Measurements from ENCODE around the gene KCNK7.

Gene KCNK7

DNA sequence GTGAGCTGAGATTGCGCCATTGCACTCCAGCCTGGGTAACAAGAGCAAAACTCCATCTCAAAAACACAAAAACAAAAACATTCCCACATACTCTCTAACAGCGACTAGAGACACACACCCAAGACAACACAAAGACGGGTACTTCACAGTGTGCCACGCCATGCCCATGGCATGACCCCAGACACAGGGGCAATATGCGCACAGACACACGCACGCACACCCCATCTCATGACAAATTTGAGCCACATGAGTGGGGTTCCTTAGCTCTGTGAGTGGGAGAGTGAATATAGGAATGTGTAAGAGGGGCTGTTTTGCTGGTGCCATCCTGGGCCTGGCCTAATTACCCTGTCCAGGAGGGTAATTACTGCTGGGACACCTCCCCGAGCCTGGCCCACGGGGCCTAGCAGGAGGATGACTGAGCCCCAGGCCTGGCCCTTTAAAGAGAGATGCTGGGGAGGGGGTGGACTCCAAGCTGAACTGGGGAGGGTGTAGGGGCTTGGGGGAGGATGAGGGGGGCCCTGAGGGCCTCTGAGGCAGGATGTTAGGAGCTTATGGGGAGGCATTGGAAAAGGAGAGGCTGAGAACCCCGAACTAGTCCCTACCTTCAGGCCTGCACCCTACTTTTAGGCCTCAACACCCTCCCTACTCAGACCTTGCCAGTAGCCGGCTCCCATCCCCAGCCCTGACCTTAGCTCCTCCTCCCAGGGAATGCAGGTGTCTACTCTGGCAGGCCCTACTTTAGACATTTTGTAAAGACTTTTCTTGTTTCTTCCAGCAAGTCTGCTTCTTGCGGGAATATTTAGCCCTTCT, 38.9 kb downstream of the KCNK7 start:
- DNase-seq (ENCODE audit: low spot score): no peak

DNA sequence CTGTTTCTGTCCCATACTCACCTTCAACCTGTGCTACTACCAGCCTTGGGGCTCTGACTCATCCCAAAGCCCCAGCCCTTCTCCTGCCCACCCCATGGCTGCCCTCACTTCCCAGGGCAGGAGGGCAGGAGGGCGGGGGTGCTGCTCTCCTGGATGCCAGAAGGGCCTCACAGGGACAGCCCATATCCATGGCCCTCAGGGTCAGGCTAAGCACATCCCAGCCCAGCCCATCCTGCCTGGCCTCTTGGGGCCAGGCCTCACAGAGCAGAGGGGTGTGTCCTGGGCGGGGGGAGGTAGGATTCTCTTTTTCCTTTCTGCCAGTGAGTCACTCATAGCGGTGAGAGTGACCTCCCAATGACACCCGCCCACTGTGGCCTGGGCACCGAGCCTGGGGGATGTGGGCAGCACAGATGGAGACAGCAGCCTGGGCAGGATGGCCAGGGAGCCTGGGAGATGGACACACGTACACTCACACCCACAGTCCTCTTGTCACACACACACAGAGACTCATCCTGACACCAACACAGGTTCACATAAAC, 39.8 kb downstream of the KCNK7 start:
- DNase-seq (ENCODE audit: low spot score): no peak

DNA sequence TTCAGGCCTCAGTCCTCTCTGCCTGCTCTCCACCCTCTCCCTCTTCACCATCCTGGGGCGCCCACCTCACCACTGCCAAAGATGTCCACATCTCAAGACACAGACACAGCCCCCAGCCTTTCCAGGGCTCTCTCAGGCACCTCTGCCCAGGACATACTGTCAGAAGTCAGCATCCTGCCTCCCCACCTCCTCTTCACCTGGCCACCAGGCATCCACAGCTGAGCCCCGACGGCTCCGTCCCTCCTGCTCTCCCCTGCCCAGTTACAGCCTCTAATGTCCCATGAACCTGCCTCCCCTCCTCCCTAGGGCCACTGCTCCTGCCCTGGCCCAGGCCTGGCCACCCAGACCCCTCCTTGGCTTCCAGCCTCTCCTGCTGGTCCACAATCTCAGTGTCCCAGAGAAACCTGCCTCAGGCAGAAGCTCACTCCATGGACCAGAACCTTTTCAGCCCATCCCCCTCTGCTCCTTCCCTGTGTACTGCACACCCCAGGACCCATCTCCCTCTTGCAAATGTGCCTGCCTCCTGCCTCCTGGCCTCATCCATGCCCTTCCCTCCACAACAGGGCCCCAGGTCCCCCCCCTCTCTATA, 40.7 kb downstream of the KCNK7 start:
- no peak for DNase-seq (ENCODE audit: low spot score)

DNA sequence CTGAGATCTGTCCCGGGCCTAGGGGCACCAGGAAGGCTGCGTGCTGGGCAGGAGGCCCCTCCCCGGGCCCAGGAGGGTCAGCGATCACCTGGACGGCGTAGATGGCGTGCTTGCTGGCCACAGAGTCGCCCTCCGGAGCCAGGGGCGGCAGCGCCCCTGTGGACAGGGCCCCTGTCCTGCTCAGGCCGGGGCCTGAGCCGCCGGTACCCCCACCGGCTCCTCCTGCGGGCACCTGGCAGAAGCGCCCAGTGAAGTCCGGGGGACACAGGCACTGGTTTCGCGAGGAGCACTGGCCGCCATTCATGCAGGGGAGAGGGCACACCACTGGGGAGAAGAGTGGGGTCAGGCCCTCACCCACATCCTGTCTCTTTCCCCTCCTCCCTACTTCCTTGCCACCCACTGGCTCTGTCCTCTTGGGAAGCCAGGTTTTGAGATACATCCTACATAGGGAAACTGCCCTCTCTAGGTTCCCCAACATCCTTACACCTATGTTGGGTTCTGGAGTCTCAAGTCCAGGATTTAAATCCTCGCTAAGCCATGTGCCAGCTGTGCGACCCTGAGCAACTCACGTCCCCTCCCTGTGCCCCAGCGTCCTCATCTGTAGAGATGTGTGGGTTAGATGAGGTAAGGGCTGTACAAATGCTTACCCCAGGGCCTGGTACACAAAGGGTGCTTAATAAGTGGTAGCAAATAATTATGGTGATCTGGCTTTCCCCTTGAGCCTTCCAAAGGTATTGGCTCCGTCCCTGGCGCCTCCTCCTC, 41.4 kb downstream of the KCNK7 start:
- no peak for DNase-seq (ENCODE audit: low spot score)

DNA sequence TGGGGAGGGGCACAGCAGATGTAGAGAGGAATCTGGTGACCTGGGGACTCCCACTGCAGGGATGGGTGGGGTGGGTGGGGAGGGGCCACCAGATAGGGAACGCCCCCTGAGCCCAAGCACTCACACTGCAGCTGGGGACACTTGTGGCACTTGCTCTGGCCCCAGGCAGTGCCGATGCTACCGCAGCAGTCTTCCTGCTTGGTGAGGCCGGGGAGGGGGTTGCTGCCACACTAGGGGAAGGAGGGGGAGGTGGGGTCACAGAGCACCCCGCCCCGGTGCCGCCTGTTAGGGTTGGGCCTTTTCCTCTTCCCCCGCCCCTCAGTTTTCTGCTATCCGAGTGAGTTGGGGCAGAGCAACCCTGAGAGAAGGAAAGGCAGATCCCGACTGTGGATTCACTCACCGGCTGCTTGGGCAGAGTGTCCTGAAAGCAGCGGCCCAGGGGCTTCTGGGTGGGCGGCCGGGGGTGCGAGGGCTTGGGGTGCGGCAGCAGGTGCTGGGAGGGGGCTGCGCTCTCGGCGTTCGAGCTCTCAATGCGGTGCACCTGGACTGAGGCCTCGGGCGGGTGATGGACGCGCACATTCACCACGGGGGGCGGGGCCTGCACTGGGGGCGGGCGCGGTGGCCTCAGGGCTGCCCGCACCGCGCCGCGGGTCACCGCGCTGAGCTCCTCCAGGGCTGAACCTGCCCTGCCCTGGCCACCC, 42.1 kb downstream of the KCNK7 start:
- DNase-seq (ENCODE audit: low spot score): no peak

DNA sequence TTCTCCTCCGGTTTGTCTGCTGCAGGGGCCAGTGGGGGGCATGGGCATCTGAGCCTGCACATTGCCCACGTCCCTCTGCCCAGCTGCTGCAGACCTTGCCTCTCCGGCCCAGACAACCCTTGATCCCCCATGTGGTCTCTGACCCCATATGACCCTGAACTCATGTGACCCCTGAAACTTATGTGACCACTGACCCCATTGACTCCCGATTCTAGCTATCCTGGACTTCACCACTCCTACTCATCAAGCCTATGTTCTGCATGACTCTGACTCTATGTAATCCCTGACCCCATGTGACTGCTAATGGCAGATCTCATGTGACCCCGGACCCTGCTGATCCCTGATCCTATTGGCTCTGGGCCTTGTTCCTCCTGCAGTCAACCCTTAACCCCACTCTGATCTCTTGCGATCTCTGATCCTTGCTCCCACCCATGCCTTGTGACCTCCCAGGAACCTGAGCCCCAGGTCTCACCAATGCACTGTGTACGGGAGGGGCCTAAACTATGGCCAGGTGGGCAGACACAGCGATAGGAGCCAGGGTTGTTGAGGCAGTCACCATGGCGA, 43.1 kb downstream of the KCNK7 start:
- no peak for DNase-seq (ENCODE audit: low spot score)

DNA sequence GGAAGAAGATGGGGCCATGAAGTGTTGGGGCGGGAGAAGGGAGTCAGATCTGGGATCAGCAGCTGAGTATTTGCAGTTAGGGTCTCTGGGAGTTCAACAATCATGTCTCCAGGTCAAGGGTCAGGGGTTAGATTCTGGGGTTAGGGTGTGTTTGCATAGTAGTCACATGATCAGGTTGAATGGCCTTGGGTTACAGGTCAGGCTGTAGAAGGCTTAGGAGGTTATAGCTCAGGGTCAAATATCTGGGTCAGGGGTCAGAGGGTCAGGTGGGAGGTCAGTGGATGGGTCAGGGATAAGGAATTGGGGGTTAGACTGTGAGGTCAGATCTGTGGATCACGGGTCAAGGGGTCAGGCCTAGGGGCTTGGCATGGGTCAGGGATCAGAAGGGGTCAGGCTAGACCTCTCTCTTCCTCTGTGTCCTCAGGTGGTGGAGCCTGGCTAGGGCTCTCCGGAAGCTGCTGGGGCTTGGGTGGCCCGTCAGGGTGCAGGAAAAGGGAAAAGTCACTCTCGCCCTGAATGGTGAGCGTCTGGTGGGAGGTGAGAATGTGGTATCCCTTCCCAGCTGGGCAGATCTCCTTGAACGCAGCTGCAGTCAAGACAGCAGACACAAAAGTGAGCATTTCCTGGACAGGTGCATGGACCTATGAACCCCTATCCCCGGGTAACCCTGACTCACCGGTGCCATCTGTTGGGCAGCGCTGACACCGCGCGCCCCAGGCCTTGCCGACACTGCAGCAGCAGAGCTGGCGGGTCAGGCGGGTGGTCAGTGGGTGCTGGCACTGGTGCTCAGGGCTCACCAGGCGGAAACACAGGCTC, 43.8 kb downstream of the KCNK7 start:
- DNase-seq (ENCODE audit: low spot score): no peak

DNA sequence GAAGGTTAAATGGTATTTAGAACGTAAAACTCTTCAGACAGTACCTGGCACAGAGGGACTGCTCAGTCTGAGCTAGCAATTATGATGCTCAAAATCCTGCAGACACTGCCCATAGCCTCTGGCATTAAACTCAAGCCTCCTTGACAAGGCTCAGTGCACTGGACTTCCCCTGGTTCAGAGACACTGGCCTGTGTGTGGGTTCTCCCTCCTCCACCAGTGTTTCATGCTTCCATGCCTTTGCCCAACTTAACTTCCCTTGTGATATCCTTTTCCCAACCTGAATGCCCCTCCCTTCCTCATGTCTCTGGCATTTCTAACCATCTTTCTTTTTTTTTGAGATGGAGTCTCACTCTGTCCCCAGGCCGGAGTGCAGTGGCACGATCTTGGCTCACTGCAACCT, 46.5 kb downstream of the KCNK7 start:
- no peak for DNase-seq (ENCODE audit: low spot score)

DNA sequence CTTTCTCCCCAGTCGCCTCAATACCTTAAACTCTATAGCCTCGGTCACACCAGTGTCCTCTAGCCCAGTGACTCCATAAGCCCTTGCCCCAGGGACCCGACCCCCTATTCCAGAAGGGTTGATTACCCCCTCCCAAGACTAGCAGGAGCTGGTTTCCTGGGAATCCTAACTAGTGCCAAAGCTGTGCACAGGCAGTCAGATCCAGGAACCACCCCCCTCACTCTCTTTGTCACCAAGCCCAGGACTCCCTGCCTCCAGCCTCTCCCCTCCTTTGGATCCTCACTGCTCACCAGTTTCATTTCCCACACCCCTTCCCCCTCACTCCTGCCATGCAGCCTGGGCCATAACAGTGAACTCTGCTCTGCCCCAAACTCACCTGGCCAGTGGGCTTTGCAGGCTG, 47.2 kb downstream of the KCNK7 start:
- DNase-seq (ENCODE audit: low spot score): no peak

DNA sequence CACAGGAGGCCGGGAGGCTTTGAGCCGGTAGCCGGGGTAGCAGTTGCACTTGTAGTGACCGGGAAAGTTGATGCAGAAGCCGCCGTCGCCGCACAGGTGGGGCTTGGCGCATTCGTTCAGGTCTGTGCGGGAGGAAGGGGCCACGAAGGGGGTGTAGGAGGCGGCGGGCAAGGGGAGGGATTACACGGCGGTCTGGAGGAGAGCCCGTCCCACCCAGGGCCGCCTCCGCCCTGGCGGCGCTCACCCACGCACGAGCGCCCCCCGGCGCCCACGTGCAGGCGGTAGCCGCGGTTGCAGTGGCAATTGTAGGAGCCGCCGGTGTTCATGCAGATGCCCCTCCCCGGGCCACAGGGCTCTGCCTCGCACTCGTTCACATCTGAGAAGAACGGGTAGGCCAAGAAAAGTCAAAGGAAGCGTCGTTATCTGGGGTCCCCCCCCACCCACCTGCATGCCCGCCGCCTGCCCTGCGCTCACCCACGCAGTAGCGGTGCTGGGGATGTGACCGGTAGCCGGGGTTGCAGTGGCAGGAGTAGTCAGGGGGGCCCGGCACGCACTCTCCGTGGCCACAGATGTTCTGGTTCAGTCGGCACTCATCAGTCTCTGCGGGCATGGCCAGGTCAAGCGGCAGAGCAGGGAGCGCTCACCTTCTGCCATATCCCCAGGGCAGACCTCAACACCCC, 48.0 kb downstream of the KCNK7 start:
- no peak for DNase-seq (ENCODE audit: low spot score)

DNA sequence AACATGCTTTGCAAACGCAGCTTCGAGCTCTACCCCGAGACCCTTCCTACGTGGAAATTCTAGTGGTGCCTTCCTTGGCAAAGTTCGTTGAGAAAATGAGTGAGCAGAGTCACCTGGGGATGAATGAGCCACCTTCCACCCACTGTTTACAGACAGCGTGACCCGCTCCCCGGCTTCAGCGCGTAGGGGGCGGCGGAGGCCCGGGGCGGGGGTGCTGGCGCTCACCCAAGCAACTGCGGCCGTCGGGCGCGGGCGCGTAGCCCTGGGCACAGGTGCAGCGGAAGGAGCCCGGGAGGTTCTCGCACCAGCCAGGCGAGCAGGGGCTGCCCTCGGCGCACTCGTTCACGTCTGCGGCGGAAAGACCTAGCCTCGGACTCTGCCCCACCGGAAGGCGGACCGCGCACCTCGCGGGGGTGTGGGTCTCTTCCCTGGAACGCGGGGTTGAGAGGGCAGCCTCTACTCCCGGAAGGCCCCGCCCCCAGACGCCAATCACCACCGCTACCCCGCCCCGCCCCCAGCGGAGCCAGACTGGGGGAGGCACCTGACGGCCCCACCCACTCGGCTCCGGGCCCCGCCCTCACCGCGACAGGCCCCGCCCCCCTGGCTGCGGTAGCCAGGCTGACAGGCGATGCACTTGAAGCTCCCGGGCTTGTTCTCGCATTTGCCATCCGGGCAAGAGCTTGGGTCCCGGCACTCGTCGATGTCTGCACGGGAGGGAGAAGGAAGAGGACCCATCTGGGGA, 49.2 kb downstream of the KCNK7 start:
- DNase-seq (ENCODE audit: low spot score): no peak

DNA sequence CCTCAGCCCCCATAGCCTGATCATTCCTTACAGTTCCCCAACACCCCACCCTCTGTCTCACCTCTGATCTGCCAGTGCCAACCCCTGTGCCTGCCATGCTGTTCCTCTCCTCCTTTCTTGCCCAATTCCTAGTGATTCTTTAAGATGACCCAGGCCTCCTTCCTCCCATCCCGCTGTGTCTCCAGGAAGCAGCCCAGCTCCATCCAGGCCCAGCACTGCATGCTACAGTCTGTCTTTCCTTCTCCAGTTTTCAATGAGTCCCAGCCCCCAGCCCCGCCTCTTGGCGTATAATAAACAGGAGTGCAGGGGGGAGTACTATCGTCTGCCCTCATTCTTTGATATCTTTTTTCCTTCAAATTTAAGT, 49.8 kb downstream of the KCNK7 start:
- DNase-seq (ENCODE audit: low spot score): no peak
